ENCODE measurements around the gene PCNX2.

DNA sequence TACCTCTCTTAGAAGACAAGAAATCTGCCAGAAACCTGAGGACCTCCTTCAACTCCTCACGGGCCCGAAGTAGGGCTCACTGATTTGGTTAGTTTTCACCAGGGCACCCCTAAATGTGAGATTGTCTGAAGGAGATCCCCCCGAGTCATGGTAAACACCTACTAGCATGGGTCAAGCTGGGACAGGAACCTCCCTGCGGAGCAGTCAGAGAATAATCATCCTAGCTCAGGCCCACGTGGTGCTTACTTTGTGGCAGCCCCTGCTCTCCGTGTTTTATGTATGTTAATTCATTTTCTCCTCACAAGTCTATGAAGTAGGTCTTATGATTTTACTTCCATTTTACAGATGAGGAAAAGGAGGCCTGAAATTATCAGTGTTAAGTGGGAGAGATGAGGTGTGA is 206.9 kb downstream of the PCNX2 start:
- TF ChIP-seq REST (IDR thresholded peaks at IDR 0.05; ENCODE audit: insufficient read depth in 1 of 2, low read depth in 2 of 2, low read length in 2 of 2) (no peak), POLR2AphosphoS5 (IDR thresholded peaks at IDR 0.05; ENCODE audit: low read depth, low read length) (no peak)

Data from PFSK-1 (cell line).